Common myeloid progenitor, CD34-positive (primary cell): ENCODE data around the gene TNS1.

Source experiments
- CTCF ChIA-PET: fragments of 350-600 bp; sonication (Branson Sonifier 250); formaldehyde crosslinking; loops from one replicate; lab custom pipeline; 2021; ENCODE audit warnings: antibody characterized with exemption; lab: Charles Lee
- POLR2A ChIA-PET: fragments of 350-600 bp; sonication (Branson Sonifier 250); formaldehyde crosslinking; loops from one replicate; lab custom pipeline; 2021; ENCODE audit warnings: antibody characterized with exemption; lab: Charles Lee
- DNase-seq, 3 donors: peaks; one replicate each; pipeline versions ENCODE4 v3.0.0 to v3.0.0-alpha.2; 2013
- H3K27ac ChIP-seq, 2 experiments: 1 replicate in 1 of 2; 2 replicates in 1 of 2; pipeline ENCODE4 v1.7.0; 2013; ENCODE audit warnings: inconsistent platforms in 2 of 2, low read length in 2 of 2, mild to moderate bottlenecking in 2 of 2, low read depth in 1 of 2, moderate library complexity in 1 of 2; ENCODE audit not compliant: severe bottlenecking in 2 of 2, insufficient read depth in 1 of 2, poor library complexity in 1 of 2
- H3K27me3 ChIP-seq, 5 experiments: replicated peaks in 2 of 5; 1 replicate in 3 of 5; 2 replicates in 2 of 5; pipeline versions ENCODE4 v1.6.1 to v1.7.0; 2013; ENCODE audit warnings: low read length in 4 of 5, mild to moderate bottlenecking in 2 of 5, moderate library complexity in 2 of 5, inconsistent platforms in 1 of 5; ENCODE audit not compliant: insufficient read depth in 5 of 5, control insufficient read depth in 4 of 5
- H3K36me3 ChIP-seq, 4 experiments: 1 replicate in 2 of 4; 2 replicates in 2 of 4; pipeline versions ENCODE4 v1.6.1 to v1.7.0; 2013; ENCODE audit warnings: low read length in 3 of 4, control low read depth in 1 of 4, mild to moderate bottlenecking in 1 of 4; ENCODE audit not compliant: control insufficient read depth in 4 of 4, insufficient read depth in 4 of 4
- H3K4me1 ChIP-seq, 4 experiments: 1 replicate in 3 of 4; 2 replicates in 1 of 4; pipeline versions ENCODE4 v1.6.1 to v1.7.1; 2013; ENCODE audit warnings: low read length in 3 of 4, mild to moderate bottlenecking in 3 of 4, control low read depth in 1 of 4, inconsistent platforms in 1 of 4, moderate library complexity in 1 of 4; ENCODE audit not compliant: control insufficient read depth in 4 of 4, insufficient read depth in 4 of 4; ENCODE audit errors: control extremely low read depth in 1 of 4
- H3K4me3 ChIP-seq, 7 experiments: 1 replicate in 4 of 7; 2 replicates in 3 of 7; pipeline versions ENCODE4 v1.5.1 to v1.7.0; 2013; ENCODE audit warnings: mild to moderate bottlenecking in 7 of 7, low read length in 6 of 7, moderate library complexity in 6 of 7, inconsistent platforms in 2 of 7, low read depth in 2 of 7, control low read depth in 1 of 7; ENCODE audit not compliant: insufficient read depth in 4 of 7, control insufficient read depth in 1 of 7; ENCODE audit errors: extremely low read depth in 1 of 7
- H3K9me3 ChIP-seq, 5 experiments: 1 replicate in 4 of 5; 2 replicates in 1 of 5; pipeline versions ENCODE4 v1.6.1 to v1.7.1; 2013; ENCODE audit warnings: low read length in 4 of 5, mild to moderate bottlenecking in 2 of 5, inconsistent platforms in 1 of 5, low read depth in 1 of 5, moderate library complexity in 1 of 5; ENCODE audit not compliant: control insufficient read depth in 4 of 5, insufficient read depth in 2 of 5; ENCODE audit errors: control extremely low read depth in 1 of 5
- WGBS: methylation state at CpG from one replicate; pipeline ENCODE4 v1.1.5; 2013; ENCODE audit not compliant: insufficient coverage; 5-methylcytosine and 5-hydroxymethylcytosine counted together

Gene TNS1

DNA sequence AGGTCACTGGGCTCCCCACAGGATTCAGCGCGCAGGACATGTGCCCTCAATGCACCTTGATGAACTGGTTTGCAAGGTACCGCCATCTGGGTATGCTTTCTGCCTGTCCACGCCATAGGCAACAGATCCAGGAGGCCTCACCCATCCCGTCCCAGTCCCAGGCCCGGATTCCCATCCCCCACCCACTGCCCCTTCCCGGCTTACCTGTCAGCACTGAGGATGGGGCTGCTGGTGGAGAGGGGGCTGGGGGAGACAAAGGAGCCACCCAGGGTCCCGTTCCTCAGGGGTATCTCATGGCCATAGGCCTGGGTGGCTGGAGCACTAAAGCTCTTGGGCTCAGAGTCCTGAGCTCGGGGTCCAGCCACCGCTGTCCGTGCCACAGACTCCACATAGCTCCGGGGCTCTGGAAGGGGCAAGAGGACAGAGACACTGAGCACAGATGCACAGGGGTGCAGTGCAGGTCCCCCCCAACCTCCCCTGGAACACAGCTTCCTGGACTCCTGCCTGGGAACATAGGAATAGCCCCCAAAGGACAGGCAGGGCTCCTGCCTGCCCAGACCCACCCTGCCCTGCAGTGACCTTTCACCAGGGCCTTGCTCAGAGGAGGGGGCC lies 181.2 kb downstream of the TNS1 start:
- CTCF ChIA-PET = interaction anchor here (1.4 kb wide), 1 partner anchor 10 kb away, joined by 4 read pairs; no protein-coding TSS in a partner anchor
- H3K27me3 ChIP-seq = no peaks in the 10 kb centered on the region
- no peak for DNase-seq
- no peak overlapping the region for H3K27ac ChIP-seq
- peaks cover 0 to 4% (median 4%) of the 10 kb centered on the region in 4 experiments for H3K4me1 ChIP-seq
- peaks cover 0 to 38% (median 1%) of the 10 kb centered on the region in 4 experiments for H3K36me3 ChIP-seq
- no peak overlapping the region for H3K4me3 ChIP-seq
- POLR2A ChIA-PET = no interaction called here
- 95% methylated on average over 7 of the region's 12 CpGs for WGBS
- no peaks in the 10 kb centered on the region for H3K9me3 ChIP-seq

- CTCF ChIA-PET = interaction anchor here (1.4 kb wide), 1 partner anchor 9 kb away, joined by 4 read pairs; no protein-coding TSS in a partner anchor
- 100% methylated on average over 3 of the region's 4 CpGs for WGBS
- DNase-seq = no peak
These were observed 181.9 kb downstream of the TNS1 start for GRCh38 chr2:217820904-217821303.

GRCh38 chr2:217820091-217820819 lies 182.5 kb downstream of the TNS1 start:
- ChIA-PET POLR2A (no interaction called here), CTCF (interaction anchor here (1.0 to 1.4 kb wide), 2 partner anchors 8 to 34 kb away, joined by 4 read pairs; no protein-coding TSS in a partner anchor)
- peaks cover 0 to 40% (median 1%) of the 10 kb centered on the region in 4 experiments for H3K36me3 ChIP-seq
- 91% methylated on average over 7 of the region's 7 CpGs for WGBS
- H3K27ac ChIP-seq = no peak overlapping the region
- no peak for DNase-seq
- H3K4me3 ChIP-seq = no peak overlapping the region
- no peaks in the 10 kb centered on the region for H3K27me3 ChIP-seq
- no peaks in the 10 kb centered on the region for H3K9me3 ChIP-seq
- peaks cover 5 to 15% (median 13%) of the 10 kb centered on the region in 4 experiments for H3K4me1 ChIP-seq

More at GRCh38 chr2:217820904-217821303, 181.9 kb downstream of the TNS1 start:
- H3K9me3 ChIP-seq = no peaks in the 10 kb centered on the region
- no peak overlapping the region for H3K4me3 ChIP-seq
- H3K4me1 ChIP-seq = peaks cover 5 to 12% (median 11%) of the 10 kb centered on the region in 4 experiments
- no peaks in the 10 kb centered on the region for H3K27me3 ChIP-seq
- POLR2A ChIA-PET = no interaction called here
- peaks cover 0 to 40% (median 1%) of the 10 kb centered on the region in 4 experiments for H3K36me3 ChIP-seq
- H3K27ac ChIP-seq = no peak overlapping the region

DNA sequence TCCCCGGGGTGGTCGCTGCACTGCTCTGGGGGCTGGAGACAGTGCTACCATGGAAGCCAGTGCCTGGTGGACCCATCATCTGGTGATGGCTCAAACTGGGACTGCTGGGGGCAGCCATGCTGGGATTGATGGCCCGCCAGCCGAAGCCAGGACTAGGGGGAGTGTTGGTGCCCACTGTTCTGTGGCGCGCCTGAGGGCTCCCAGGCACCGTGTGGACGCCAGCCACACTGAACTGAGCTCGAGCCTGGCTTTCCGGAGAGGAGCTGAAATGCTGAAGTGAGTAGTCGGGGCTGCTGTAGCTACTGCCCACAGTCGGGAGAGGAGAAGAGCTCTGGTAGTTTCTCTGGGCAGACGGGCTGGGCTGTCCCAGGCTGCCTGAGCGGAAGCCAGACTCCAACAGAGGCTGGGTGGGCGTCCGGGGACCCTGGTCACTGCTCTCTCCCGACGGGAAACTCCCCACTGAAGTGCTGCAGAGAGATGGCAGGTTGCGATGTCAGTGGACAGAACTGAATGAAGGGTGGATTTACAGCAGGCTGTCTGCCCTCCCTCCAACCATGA lies 184.4 kb downstream of the TNS1 start:
- Histone ChIP-seq H3K36me3 (peaks cover 0 to 55% (median 4%) of the 10 kb centered on the region in 4 experiments), H3K9me3 (no peaks in the 10 kb centered on the region), H3K27me3 (no peaks in the 10 kb centered on the region), H3K4me3 (no peak overlapping the region), H3K4me1 (peaks cover 5 to 15% (median 13%) of the 10 kb centered on the region in 4 experiments), H3K27ac (no peak overlapping the region)
- ChIA-PET CTCF (interaction anchor here (1.5 kb wide), 1 partner anchor 15 kb away, joined by 3 read pairs; no protein-coding TSS in a partner anchor), POLR2A (no interaction called here)
- no peak for DNase-seq
- 98% methylated on average over 19 of the region's 19 CpGs for whole genome bisulfite sequencing

DNA sequence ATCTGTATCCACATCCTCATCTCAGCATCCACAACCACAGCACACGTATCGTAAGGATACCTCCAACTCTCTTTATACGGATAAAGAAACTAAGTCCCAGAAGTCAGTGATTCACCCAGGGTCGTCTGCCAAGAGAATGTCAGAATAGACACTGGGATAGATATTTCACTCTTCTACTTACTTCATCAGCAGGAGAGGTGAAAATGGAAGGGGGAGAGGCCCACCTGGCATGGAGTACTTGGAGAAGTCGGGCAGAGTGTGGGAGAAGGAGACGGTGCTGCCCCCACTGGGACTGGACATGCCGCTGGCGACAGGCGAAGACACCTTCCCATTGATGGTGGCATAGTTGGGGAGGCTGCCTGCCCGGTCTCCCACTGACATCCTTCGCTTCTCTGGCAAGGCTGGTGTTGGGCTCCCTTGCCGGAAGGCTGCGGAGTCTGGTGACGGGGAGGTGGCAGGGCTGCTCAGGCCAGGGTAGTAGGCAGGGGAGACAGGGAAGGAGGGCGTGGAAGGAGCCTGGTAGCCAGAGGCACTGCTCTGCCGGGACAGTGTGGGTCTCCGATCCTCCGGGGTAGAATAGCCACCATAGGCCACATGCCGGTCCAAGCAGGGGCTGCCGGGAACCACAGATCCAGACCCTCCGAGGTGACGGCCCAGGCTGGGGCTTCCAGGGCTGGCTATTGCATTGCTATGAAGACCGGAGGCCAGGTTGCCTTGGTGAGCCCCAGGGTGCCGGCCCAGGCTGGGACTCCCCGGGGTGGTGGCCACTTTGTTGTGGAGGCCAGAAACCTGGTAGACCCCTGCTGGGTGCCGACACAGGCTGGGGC lies 185.1 kb downstream of the TNS1 start:
- Histone ChIP-seq H3K4me3 (no peak overlapping the region), H3K9me3 (no peaks in the 10 kb centered on the region), H3K27me3 (no peaks in the 10 kb centered on the region), H3K4me1 (peaks cover 5 to 15% (median 13%) of the 10 kb centered on the region in 4 experiments), H3K27ac (no peak overlapping the region), H3K36me3 (peaks cover 0 to 62% (median 6%) of the 10 kb centered on the region in 4 experiments)
- DNase-seq = no peak
- 97% methylated on average over 19 of the region's 26 CpGs for WGBS
- POLR2A ChIA-PET = no interaction called here
- CTCF ChIA-PET = interaction anchor here (1.5 kb wide), 1 partner anchor 16 kb away, joined by 3 read pairs; no protein-coding TSS in a partner anchor

DNA sequence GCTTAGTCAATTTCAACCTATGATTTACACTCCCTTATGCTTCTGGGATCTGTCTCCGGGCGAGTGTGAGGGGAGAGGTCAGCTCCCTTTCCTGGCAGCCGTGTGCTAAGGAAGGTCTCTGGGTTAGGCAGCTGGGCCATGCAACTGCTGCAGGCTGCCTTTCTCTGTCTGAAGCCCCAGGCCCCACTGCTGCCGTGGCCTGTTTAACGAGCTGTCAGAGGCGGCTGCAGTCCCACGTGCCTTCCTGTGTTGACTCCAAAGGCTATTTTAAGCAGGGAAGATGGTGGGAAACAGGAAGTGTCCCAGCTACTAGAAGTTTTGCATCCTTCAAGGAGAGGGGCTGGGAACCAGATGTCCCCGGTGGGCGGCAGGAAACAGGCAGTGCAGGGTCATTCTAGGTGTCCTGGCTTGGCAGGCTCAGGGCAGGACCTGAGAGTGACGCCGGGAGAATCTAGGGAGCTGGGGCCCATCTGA lies 186.4 kb downstream of the TNS1 start:
- peak in 2 of 3 donors; percentile 6 to 22 for DNase-seq
- 17% methylated on average over 11 of the region's 11 CpGs for WGBS
- POLR2A ChIA-PET = no interaction called here

More for the DNA sequence above, 186.4 kb downstream of the TNS1 start:
- CTCF ChIA-PET = interaction anchor here (0.7 to 1.5 kb wide), 5 partner anchors 13 to 71 kb away, joined by 3 to 6 read pairs (median 3); no protein-coding TSS in a partner anchor
- H3K4me1 ChIP-seq = peaks cover 5 to 15% (median 13%) of the 10 kb centered on the region in 4 experiments
- H3K27me3 ChIP-seq = no peaks in the 10 kb centered on the region
- H3K4me3 ChIP-seq = no peak overlapping the region
- H3K36me3 ChIP-seq = peaks cover 2 to 73% (median 11%) of the 10 kb centered on the region in 4 experiments
- H3K9me3 ChIP-seq = no peaks in the 10 kb centered on the region
- peak overlapping the region in 1 of 2 experiments; percentile 6 for H3K27ac ChIP-seq
